Skin epidermis (tissue), 12 donors: Measurements from ENCODE around the gene PRKRIP1.
A peak's percentile ranks its signal among the peaks of the same experiment; 100 is the strongest.
"Not testable (repeated sequence)": the region's sequence is repeated elsewhere in the genome, so short reads cannot be mapped to it uniquely, and the experiment has no call there.

ENCODE experiments used
- H3K27ac ChIP-seq, 21 experiments: fragments of 200-600 bp; sonication (generic) in 11 of 21; one replicate each; pipeline ENCODE4 v1.5.0; 2020; ENCODE audit warnings: mild to moderate bottlenecking in 3 of 21, inconsistent platforms in 2 of 21, moderate library complexity in 2 of 21
- H3K4me3 ChIP-seq, 7 experiments: fragments of 200-600 bp; sonication (generic) in 2 of 7; one replicate each; pipeline ENCODE4 v1.5.0; 2020; ENCODE audit warnings: inconsistent platforms in 2 of 7, mild to moderate bottlenecking in 2 of 7, moderate library complexity in 1 of 7

Gene PRKRIP1

GRCh38 chr7:102451371-102452054 is 55.4 kb downstream of the PRKRIP1 start:
- Histone ChIP-seq H3K4me3 (no peak overlapping the region), H3K27ac (no peak overlapping the region)

- no peak overlapping the region for H3K4me3 ChIP-seq
Measured at GRCh38 chr7:102452451-102452850, 56.3 kb downstream of the PRKRIP1 start.

DNA sequence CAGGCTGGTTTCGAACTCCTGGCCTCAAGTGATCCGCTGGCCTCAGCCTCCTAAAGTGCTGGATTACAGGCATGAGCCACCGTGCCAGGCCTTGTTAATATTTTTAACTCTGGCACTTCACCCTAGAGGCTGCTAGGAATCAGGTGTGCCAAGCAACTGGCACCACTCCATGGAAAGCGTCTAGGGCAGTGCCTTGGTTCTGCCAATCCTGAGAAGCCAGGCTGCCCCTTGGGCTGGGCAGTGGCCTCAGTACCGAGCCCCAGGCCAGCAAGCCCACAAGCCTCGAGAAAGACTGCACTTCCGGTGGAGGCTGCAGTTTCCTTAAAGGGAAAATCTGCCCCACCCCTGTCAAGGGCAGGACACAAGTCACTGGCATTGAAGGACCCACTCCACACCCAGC is 57.2 kb downstream of the PRKRIP1 start:
- H3K27ac ChIP-seq = no peak overlapping the region

More at GRCh38 chr7:102452451-102452850, 56.3 kb downstream of the PRKRIP1 start:
- H3K27ac ChIP-seq = no peak overlapping the region

DNA sequence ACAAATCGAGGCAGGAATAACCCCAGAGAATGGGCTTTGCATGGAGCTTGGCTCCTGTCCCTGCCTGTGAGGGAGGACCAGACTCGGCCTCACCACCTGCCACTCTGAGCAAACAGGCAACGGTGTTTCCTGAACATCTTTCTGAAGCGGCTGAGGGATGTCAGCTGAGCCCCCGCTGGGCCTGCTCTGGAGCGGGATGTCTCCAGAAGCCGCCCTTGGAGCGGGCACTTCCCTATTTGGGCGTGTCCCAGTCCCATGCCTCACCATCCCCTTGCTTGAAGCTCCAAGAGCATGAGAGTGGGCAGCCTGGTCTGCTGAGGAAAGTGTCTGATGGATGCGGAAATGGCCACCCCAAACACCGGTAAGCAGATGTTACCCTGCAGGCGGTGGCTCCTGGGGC is 58.3 kb downstream of the PRKRIP1 start:
- Histone ChIP-seq H3K27ac (no peak overlapping the region), H3K4me3 (no peak overlapping the region)

More for the DNA sequence above, 57.2 kb downstream of the PRKRIP1 start:
- no peak overlapping the region for H3K4me3 ChIP-seq

DNA sequence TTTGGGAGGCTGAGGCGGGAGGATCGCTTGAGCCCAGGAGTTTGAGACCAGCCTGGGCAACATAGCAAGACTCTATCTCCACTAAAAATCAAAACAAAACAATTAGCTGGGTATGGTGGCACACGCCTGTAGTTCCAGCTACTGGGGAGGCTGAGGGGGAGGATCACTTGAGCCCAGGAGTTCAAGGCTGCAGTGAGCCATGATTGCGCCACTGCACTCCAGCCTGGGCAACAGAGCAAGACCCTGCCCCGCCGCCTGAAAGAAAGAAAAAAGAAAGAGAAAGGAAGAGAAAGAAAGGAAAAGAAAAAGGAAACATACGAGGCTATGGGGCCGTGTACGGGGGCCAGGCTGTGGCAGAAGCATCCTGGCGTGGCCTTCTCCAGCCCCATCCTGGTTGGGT is 58.8 kb downstream of the PRKRIP1 start:
- H3K4me3 ChIP-seq, H3K27ac ChIP-seq: not testable (repeated sequence)

DNA sequence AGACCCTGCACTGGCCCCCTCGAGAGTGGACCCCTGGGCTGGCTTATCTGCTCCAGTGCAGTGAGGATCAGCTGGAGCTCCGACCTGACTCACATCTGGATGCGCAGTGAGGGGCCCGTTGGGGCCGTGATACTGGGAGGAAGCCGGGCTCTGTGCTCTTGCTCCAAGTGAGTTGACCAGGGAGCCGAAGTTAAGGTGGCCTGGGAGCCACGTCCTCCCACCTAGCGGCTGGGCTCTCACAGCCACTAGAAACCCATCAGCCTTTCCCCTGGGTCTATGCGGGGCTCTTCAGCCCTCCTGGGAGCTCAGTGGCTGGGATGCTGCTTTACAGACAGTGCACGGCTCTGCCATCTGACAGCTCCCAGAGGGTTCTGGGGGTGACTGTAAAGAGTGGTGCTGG is 59.4 kb downstream of the PRKRIP1 start:
- H3K27ac ChIP-seq = no peak overlapping the region

GRCh38 chr7:102456327-102456726 is 60.2 kb downstream of the PRKRIP1 start:
- Histone ChIP-seq H3K4me3 (no peak overlapping the region), H3K27ac (no peak overlapping the region)

More for the DNA sequence above, 59.4 kb downstream of the PRKRIP1 start:
- no peak overlapping the region for H3K4me3 ChIP-seq

DNA sequence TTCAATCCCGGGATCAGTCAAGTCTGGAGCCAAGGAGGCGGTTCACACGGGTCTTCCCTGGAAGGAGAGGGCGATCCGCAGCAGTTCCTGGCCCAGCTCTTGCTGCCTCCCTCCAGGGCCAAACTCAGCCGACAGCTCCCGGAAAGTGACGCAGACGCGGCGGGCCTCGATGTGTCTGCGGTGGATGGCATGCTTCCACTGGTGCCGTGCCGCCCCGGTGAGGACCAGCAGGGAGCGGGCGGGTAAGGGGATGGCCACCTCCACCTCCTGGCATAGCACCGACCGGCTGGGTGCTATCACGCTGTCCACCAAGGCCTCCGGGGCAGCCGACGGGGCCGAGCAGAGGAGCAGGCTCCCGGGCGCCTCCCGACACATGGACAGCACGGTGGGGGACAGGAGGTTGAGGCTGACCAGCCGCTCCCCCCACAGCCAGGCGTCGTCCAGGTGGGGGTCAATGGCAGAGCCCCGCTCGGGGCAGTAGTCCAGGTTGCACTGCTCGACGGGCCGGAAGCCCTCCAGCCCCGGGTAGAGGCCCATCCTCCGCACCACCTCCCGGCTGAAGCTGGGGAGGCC is 61.3 kb downstream of the PRKRIP1 start:
- no peak overlapping the region for H3K4me3 ChIP-seq

GRCh38 chr7:102459221-102459844 is 63.2 kb downstream of the PRKRIP1 start:
- no peak overlapping the region for H3K27ac ChIP-seq
- H3K4me3 ChIP-seq = no peak overlapping the region

More for the DNA sequence above, 61.3 kb downstream of the PRKRIP1 start:
- no peak overlapping the region for H3K27ac ChIP-seq

DNA sequence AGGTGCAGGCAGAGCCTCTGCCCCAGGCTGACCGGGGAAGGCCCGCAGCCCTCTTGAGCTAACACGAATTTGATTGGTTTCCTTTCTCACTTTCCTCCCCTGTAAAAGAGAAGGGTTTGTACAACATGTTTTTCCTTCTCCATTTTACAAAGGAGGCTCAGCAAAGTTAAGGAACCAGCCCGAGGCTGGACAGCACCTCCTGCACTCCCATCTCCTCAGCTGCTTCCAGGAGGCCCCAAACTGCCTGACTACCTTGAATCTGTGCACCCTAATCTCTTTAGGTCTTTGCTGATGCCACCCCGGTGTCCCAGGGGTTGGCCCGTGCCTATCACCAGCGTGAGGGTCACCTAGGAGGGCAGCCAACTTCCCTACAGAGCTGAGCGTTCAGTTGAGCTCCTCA is 64.3 kb downstream of the PRKRIP1 start:
- no peak overlapping the region for H3K27ac ChIP-seq
- no peak overlapping the region for H3K4me3 ChIP-seq

DNA sequence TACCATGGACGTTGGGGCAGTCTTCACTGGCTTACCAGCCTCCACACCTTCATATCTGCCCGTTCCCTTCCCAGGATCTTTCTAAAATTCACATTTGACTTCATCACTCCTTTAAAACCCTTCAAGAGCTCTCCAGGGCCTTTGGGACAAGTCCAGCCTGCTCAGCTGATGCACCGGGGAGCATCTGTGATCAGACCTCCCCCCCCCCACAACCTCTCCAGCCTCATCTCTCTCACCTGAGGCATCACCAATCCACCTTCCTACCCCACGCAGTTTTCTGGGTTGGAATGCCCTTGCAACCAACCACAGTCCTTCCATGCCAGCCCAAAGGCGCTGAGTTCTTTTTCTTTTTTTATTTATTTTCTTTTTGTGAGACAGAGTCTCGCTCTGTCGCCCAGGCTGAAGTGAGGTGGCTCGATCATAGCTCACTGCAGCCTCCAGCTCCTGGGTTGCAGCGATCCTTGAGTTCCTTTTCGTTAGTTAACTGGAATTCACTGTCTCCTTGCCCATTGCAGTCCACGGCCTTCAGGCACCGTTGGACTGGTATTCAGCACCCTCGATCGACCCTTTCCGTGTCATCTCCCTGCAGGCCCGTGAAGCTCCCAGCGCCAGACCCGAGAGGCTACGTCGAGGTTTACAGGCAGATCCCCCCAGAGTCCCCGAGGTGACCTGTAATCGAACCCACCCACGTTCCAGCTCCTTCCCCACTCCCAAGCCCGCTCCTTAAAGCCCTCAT is 67.8 kb downstream of the PRKRIP1 start:
- Histone ChIP-seq H3K4me3 (peak overlapping the region; percentile 79 to 100 (median 86)), H3K27ac (peak overlapping the region; percentile 55 to 93 (median 85))

GRCh38 chr7:102464577-102465280 is 68.6 kb downstream of the PRKRIP1 start, which contains the start of the genes ALKBH4 and LRWD1:
Gene ALKBH4 (minus strand): TSS chr7:102464863. CDS start chr7:102464836, 27 bp downstream.
Gene LRWD1 (plus strand): TSS chr7:102464984. CDS start chr7:102465081, 97 bp downstream.
- Histone ChIP-seq H3K27ac (peak within 1 kb of the TSS; percentile 55 to 93 (median 85)), H3K4me3 (peak within 1 kb of the TSS; percentile 79 to 100 (median 86))

DNA sequence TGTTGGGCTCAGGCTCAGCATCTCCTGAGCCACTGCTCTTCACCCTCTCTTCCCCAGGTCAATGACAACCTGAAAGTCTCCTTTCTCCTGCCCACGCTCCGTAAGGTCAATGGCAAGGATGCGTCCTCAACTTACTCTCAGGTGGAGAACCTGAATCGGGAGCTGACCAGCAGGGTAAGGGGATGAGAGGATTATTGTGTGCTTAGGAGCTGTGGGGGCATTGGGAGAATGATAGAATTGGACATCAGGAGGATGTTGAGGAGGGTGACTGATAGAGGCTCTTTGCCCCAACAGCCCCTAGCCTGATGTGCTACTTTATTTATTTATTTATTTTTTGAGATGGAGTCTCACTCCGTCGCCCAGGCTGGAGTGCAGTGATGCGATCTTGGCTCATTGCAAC is 69.9 kb downstream of the PRKRIP1 start:
- H3K4me3 ChIP-seq = peak overlapping the region in 1 of 7 experiments; percentile 99
- peak overlapping the region in 1 of 21 experiments; percentile 86 for H3K27ac ChIP-seq

- H3K4me3 ChIP-seq = no peak overlapping the region
- H3K27ac ChIP-seq = no peak overlapping the region
Measured at GRCh38 chr7:102467581-102468477, 71.7 kb downstream of the PRKRIP1 start.

DNA sequence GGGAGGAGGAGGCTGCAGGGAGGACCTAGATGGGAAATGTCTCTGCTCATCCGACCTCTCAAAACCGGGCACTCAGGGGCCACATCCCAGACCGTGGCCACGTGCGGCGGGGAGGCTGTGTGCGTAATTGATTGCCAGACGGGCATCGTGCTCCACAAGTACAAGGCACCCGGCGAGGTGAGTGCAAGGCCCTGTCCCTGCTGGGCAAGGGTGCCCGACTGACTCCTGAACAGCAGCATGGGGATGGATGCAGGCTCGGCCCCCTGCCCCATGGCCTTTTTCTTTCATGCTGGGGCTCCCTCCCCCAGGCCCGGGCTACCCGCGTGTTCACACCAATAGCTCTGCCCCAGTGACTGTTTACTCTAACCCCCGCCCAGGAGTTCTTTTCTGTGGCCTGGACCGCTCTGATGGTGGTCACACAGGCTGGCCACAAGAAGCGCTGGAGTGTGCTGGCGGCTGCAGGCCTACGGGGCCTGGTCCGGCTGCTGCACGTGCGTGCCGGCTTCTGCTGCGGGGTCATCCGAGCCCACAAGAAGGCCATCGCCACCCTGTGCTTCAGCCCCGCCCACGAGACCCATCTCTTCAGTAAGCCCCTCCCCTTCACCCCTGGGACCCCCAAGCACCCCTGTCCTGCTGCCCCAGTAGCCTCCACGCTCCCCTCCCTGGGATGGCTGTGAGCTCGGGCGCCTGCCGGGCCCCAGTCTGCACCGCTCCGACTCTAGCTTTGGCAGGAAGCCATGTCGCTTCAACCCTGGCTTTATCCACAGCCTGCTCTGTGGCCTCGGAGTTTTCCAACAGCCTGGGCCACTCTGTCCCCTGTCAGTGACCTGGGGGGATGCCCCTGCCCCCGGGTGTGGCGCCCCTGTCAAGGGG is 72.6 kb downstream of the PRKRIP1 start:
- no peak overlapping the region for H3K27ac ChIP-seq
- no peak overlapping the region for H3K4me3 ChIP-seq

DNA sequence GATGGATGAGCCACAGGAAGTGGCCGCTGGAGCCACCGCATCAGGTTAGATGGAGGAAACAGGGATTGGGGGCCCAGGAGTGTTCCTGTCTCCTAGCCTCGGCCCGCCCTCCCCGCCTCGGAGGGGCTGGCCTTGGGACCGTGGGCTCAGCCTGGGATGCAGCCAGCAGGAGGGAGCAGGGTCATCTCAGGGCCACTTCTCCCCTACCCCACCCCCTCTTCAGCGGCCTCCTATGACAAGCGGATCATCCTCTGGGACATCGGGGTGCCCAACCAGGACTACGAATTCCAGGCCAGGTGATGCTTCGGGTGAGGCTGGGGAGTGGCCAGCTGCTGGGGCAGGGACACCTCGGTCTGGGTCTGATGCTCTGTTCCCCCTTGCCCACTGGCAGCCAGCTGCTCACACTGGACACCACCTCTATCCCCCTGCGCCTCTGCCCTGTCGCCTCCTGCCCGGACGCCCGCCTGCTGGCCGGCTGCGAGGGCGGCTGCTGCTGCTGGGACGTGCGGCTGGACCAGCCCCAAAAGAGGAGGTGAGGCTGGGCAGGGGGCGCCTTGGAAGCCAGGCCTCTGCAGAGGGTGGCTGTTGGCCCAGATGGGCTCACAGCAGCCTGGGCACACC is 73.3 kb downstream of the PRKRIP1 start:
- H3K4me3 ChIP-seq = no peak overlapping the region
- H3K27ac ChIP-seq = no peak overlapping the region
